HEK293 (cell line): Measurements from ENCODE around the gene FLCN.
"Not testable (repeated sequence)": the region's sequence is repeated elsewhere in the genome, so short reads cannot be mapped to it uniquely, and the experiment has no call there.

Experiments used
- CTCF ChIA-PET: fragments of 350-600 bp; formaldehyde crosslinking; extraction: SDS; loops from one replicate; lab custom pipeline; 2021; ENCODE audit warnings: antibody characterized with exemption; lab: Yijun Ruan, JAX
- POLR2A ChIA-PET: fragments of 300-600 bp; formaldehyde crosslinking; extraction: SDS; loops from one replicate; lab custom pipeline; 2020; ENCODE audit warnings: antibody characterized with exemption, inconsistent platforms; lab: Yijun Ruan, JAX
- H3K27ac ChIP-seq: fragments of 200-500 bp; sonication (Bioruptor generic); 2 replicates; pipeline ENCODE4 v1.5.1; 2014; ENCODE audit warnings: low read depth, low read length, control low read depth, inconsistent platforms; ENCODE audit errors: extremely low read depth
- H3K36me3 ChIP-seq, 2 experiments: fragments of 200-500 bp in 1 of 2; sonication (Bioruptor generic) in 1 of 2; 1 replicate in 1 of 2; 2 replicates in 1 of 2; pipeline ENCODE4 v1.5.1; 2014 to 2017; ENCODE audit warnings: inconsistent platforms in 2 of 2, low read length in 2 of 2; ENCODE audit not compliant: control insufficient read depth in 2 of 2, insufficient read depth in 1 of 2
- H3K4me1 ChIP-seq: fragments of 200-500 bp; sonication (Bioruptor generic); 2 replicates; pipeline ENCODE4 v1.5.1; 2014; ENCODE audit warnings: mild to moderate bottlenecking, low read length, inconsistent platforms; ENCODE audit not compliant: control insufficient read depth, insufficient read depth
- H3K4me3 ChIP-seq: 2 replicates; pipeline ENCODE4 v1.5.1; 2011; ENCODE audit warnings: low read depth, mild to moderate bottlenecking, control low read depth, low read length, moderate library complexity
- H3K9me3 ChIP-seq: fragments of 200-500 bp; sonication (Bioruptor generic); 2 replicates; pipeline ENCODE4 v1.5.1; 2014; ENCODE audit warnings: low read depth, low read length, inconsistent platforms; ENCODE audit not compliant: control insufficient read depth, insufficient read depth
- AEBP2 ChIP-seq: fragments of 450-650 bp; formaldehyde crosslinking; IDR thresholded peaks from 2 replicates; pipeline ENCODE4 v1.5.1; 2016; ENCODE audit warnings: missing biosample characterization, missing genetic modification characterization, borderline replicate concordance
- OVOL3 ChIP-seq: fragments of 450-650 bp; formaldehyde crosslinking; IDR thresholded peaks from 2 replicates; pipeline ENCODE4 v1.5.1; 2016; ENCODE audit warnings: missing biosample characterization, missing genetic modification characterization
- REST ChIP-seq: fragments of 450-650 bp; formaldehyde crosslinking; IDR thresholded peaks from 2 replicates; pipeline ENCODE4 v1.5.1; 2016; ENCODE audit warnings: missing biosample characterization, missing genetic modification characterization
- ZBTB11 ChIP-seq: fragments of 450-650 bp; formaldehyde crosslinking; conservative IDR thresholded peaks from 2 replicates; pipeline ENCODE4 v1.5.1; 2016; ENCODE audit warnings: low read depth, missing biosample characterization, missing genetic modification characterization
- ZBTB8A ChIP-seq: fragments of 450-650 bp; formaldehyde crosslinking; IDR thresholded peaks from 2 replicates; pipeline ENCODE4 v1.5.1; 2016; ENCODE audit warnings: missing biosample characterization, missing genetic modification characterization
- ZNF202 ChIP-seq: fragments of 450-650 bp; formaldehyde crosslinking; IDR thresholded peaks from 2 replicates; pipeline ENCODE4 v1.5.1; 2016; ENCODE audit warnings: missing biosample characterization, missing genetic modification characterization, borderline replicate concordance
- ZNF266 ChIP-seq: fragments of 450-650 bp; formaldehyde crosslinking; IDR thresholded peaks from 2 replicates; pipeline ENCODE4 v1.5.1; 2016; ENCODE audit warnings: missing biosample characterization, missing genetic modification characterization, low read depth
- ZNF292 ChIP-seq: fragments of 450-650 bp; formaldehyde crosslinking; IDR thresholded peaks from 2 replicates; pipeline ENCODE4 v1.5.1; 2016; ENCODE audit warnings: low read depth, missing biosample characterization, missing genetic modification characterization, borderline replicate concordance
- ZNF394 ChIP-seq: fragments of 450-650 bp; formaldehyde crosslinking; IDR thresholded peaks from 2 replicates; pipeline ENCODE4 v1.5.1; 2016; ENCODE audit warnings: missing biosample characterization, missing genetic modification characterization, mild to moderate bottlenecking, moderate library complexity, borderline replicate concordance
- ZNF426 ChIP-seq: fragments of 450-650 bp; formaldehyde crosslinking; IDR thresholded peaks from 2 replicates; pipeline ENCODE4 v1.5.1; 2017; ENCODE audit warnings: missing biosample characterization, missing genetic modification characterization, mild to moderate bottlenecking, inconsistent platforms, moderate library complexity
- ZNF433 ChIP-seq: fragments of 450-650 bp; formaldehyde crosslinking; IDR thresholded peaks from 2 replicates; pipeline ENCODE4 v1.5.1; 2016; ENCODE audit warnings: missing biosample characterization, missing genetic modification characterization, low read depth
- ZNF518A ChIP-seq: fragments of 450-650 bp; formaldehyde crosslinking; conservative IDR thresholded peaks from 2 replicates; pipeline ENCODE4 v1.5.1; 2016; ENCODE audit warnings: low read depth, missing biosample characterization, missing genetic modification characterization
- ZNF555 ChIP-seq: fragments of 450-650 bp; formaldehyde crosslinking; conservative IDR thresholded peaks from 2 replicates; pipeline ENCODE4 v1.5.1; 2017; ENCODE audit warnings: missing biosample characterization, mild to moderate bottlenecking, missing genetic modification characterization, inconsistent platforms
- ZNF558 ChIP-seq: fragments of 450-650 bp; formaldehyde crosslinking; IDR thresholded peaks from 2 replicates; pipeline ENCODE4 v1.5.1; 2016; ENCODE audit warnings: missing biosample characterization, missing genetic modification characterization
- ZNF580 ChIP-seq: fragments of 450-650 bp; formaldehyde crosslinking; IDR thresholded peaks from 2 replicates; pipeline ENCODE4 v1.5.1; 2016; ENCODE audit warnings: missing biosample characterization, missing genetic modification characterization
- ZNF623 ChIP-seq: fragments of 450-650 bp; formaldehyde crosslinking; IDR thresholded peaks from 2 replicates; pipeline ENCODE4 v1.5.1; 2016; ENCODE audit warnings: missing biosample characterization, missing genetic modification characterization
- ZNF629 ChIP-seq: fragments of 450-650 bp; formaldehyde crosslinking; IDR thresholded peaks from 2 replicates; pipeline ENCODE4 v1.5.1; 2017; ENCODE audit warnings: missing biosample characterization, missing genetic modification characterization
- ZNF639 ChIP-seq: fragments of 450-650 bp; formaldehyde crosslinking; IDR thresholded peaks from 2 replicates; pipeline ENCODE4 v1.5.1; 2016; ENCODE audit warnings: missing biosample characterization, missing genetic modification characterization
- ZNF664 ChIP-seq: fragments of 450-650 bp; formaldehyde crosslinking; IDR thresholded peaks from 2 replicates; pipeline ENCODE4 v1.5.1; 2016; ENCODE audit warnings: missing biosample characterization, missing genetic modification characterization

The FLCN gene

GRCh38 chr17:17255689-17256088 is 18.7 kb upstream of the FLCN start:
- H3K4me1 ChIP-seq, H3K4me3 ChIP-seq, H3K27ac ChIP-seq, H3K9me3 ChIP-seq: not testable (repeated sequence)
- ChIA-PET CTCF (interaction anchor here (0.6 to 1.5 kb wide), 2 partner anchors 15 to 57 kb away, joined by 3 to 6 read pairs (median 5); no protein-coding TSS in a partner anchor), POLR2A (interaction anchor here (0.7 to 1.6 kb wide), 3 partner anchors 9 to 57 kb away, joined by 3 to 8 read pairs (median 3); no protein-coding TSS in a partner anchor)
- peaks cover 87 to 94% of the 10 kb centered on the region in 2 experiments for H3K36me3 ChIP-seq
- peak; percentile 91 for TF ChIP-seq ZNF394
- peak; percentile 90 for TF ChIP-seq ZNF518A (tag by site-specific recombination)
- TF ChIP-seq ZNF629 (tag by site-specific recombination): peak; percentile 41; the same call in 1 of the 2 replicates
- TF ChIP-seq ZNF580 (tag by site-specific recombination): 0 out of 2 replicates have a peak, but pooled peaks have one; percentile 34
- peak; percentile 85 for TF ChIP-seq ZNF266 (tag by site-specific recombination)
- 0 out of 2 replicates have a peak, but pooled peaks have one; percentile 54 for TF ChIP-seq ZNF639 (tag by site-specific recombination)
- peak; percentile 75 for TF ChIP-seq ZNF555 (tag by site-specific recombination)
- peak; percentile 77 for TF ChIP-seq ZNF426 (tag by site-specific recombination)
- TF ChIP-seq ZNF202 (tag by site-specific recombination): peak; percentile 89
- 0 out of 2 replicates have a peak, but pooled peaks have one; percentile 34 for TF ChIP-seq AEBP2 (tag by site-specific recombination)
- peak; percentile 31; the same call in 1 of the 2 replicates for TF ChIP-seq ZNF292 (tag by site-specific recombination)
- peak; percentile 75 for TF ChIP-seq ZBTB11 (tag by site-specific recombination)
- TF ChIP-seq ZNF623 (tag by site-specific recombination): peak; percentile 80
- 0 out of 2 replicates have a peak, but pooled peaks have one; percentile 30 for TF ChIP-seq OVOL3 (tag by site-specific recombination)
- TF ChIP-seq ZBTB8A (tag by site-specific recombination): peak; percentile 72
- TF ChIP-seq REST (tag by site-specific recombination): peak; percentile 52; the same call in 1 of the 2 replicates
- TF ChIP-seq ZNF664 (tag by site-specific recombination): peak; percentile 58; the same call in 1 of the 2 replicates
- peak; percentile 75 for TF ChIP-seq ZNF558 (tag by site-specific recombination)
- TF ChIP-seq ZNF433 (tag by site-specific recombination): peak; percentile 81; the same call in 1 of the 2 replicates
